HL-60 (cell line): ENCODE measurements around the gene COPZ1.

Experiments
- CTCF ChIP-seq: IDR thresholded peaks from one replicate; pipeline ENCODE4 v1.5.1; 2011; ENCODE audit warnings: low read length, control low read depth, inconsistent platforms; ENCODE audit not compliant: insufficient read depth
- REST ChIP-seq: IDR thresholded peaks from 2 replicates; pipeline ENCODE4 v1.6.1; 2012; ENCODE audit warnings: low read depth; ENCODE audit not compliant: insufficient replicate concordance

GRCh38 chr12:54277823-54278276 is 47.1 kb upstream of the COPZ1 start:
- TF ChIP-seq CTCF, result no peak
- TF ChIP-seq REST, result no peak
